ENCODE data around the gene SPATA2. TPM values are rescaled to one million over a fixed set of nuclear protein-coding genes. Genes with fewer than 3 reads are reported as not detected.

The SPATA2 gene
- polyA plus RNA-seq, 1 donor = 14.4 TPM

DNA sequence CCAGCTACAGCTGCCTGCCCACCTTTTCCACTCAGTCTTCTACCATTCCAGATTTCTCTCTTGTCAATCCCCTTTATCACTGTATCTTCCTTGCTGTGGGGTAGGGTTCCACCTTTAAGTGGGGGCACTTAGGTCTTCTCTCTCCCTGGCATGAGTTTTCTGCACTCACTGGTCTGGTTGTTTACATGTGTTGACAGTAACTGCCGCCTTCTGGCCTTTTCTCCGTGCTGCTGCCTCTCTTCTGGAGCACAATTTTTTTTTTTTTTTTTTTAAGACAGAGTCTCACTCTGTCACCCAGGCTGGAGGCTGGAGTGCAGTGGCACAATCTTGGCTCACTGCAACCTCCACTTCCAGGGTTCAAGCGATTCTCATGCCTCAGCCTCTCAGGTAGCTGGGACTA, 32.8 kb upstream of the SPATA2 start:
- Histone ChIP-seq H3K4me3 (ENCODE audit: low read length) (no peak overlapping the region), H3K27ac (ENCODE audit: low read length) (no peak overlapping the region), H3K27me3 (ENCODE audit: control insufficient read depth, insufficient read depth, low read length) (no peaks in the 10 kb centered on the region), H3K9me3 (ENCODE audit: control insufficient read depth, low read depth, low read length) (no peaks in the 10 kb centered on the region), H3K36me3 (ENCODE audit: control insufficient read depth, insufficient read depth, low read length) (peaks cover 82% of the 10 kb centered on the region), H3K4me1 (ENCODE audit: control insufficient read depth, insufficient read depth, low read length) (peaks cover 10% of the 10 kb centered on the region)
- DNase-seq = no peak
- WGBS (ENCODE audit: insufficient coverage, low lambda C conversion rate) = no CpG with 5 or more reads among the region's 3 CpGs

DNA sequence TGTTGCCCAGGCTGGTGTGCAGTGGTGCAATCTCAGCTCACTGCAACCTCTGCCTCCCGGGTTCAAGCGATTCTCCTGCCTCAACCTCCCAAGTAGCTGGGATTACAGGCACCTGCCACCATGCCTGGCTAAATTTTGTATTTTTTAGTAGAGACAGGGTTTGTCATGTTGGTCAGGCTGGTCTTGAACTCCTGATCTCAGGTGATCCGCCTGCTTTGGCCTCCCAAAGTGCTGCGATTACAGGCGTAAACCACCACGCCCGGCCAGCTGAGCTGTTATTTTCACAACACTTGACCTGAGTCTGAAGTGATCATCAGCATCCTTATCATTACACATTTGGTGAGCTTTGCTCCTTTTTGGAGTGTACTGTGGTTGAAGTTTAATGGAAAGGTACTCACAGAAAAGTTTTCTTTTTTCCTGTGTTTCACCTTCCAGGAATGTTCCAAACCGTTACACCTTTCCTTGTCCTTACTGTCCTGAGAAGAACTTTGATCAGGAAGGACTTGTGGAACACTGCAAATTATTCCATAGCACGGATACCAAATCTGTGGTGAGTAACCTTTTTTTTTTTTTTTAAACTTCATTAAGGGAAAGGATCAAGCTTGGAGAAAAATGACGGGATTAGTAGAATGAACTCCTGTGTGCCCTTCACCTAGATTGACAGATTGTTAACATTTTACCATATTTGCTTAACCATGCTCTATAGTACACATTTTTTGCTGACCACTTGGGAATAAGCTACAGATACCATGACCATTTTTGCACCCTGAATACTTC, 30.6 kb upstream of the SPATA2 start:
- H3K27me3 ChIP-seq (ENCODE audit: control insufficient read depth, insufficient read depth, low read length) = no peaks in the 10 kb centered on the region
- H3K36me3 ChIP-seq (ENCODE audit: control insufficient read depth, insufficient read depth, low read length) = peaks cover 81% of the 10 kb centered on the region
- peaks cover 10% of the 10 kb centered on the region for H3K4me1 ChIP-seq (ENCODE audit: control insufficient read depth, insufficient read depth, low read length)
- H3K4me3 ChIP-seq (ENCODE audit: low read length) = no peak overlapping the region
- peak; percentile 63 to 75 for DNase-seq
- WGBS (ENCODE audit: insufficient coverage, low lambda C conversion rate) = 54% methylated on average over 2 of the region's 10 CpGs
- H3K27ac ChIP-seq (ENCODE audit: low read length) = peak overlapping the region; percentile 53
- H3K9me3 ChIP-seq (ENCODE audit: control insufficient read depth, low read depth, low read length) = no peaks in the 10 kb centered on the region

DNA sequence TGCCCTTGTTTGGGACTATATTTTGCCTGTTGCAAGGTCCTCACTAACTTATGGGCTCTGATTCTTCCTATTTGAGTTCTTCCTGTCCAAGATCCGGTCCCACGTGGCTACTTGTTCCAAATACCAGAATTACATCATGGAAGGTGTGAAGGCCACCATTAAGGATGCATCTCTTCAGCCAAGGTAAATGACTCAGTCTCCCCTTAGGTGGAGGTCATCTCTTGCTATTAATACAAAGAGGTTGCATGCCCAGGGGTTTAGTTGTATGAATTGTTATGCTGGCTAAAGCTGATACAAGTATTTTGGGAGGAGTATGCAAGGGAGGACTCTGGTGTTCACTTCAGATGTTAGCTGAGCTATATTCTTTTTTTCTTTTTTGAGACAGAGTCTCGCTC, 30.0 kb upstream of the SPATA2 start:
- peaks cover 76% of the 10 kb centered on the region for H3K36me3 ChIP-seq (ENCODE audit: control insufficient read depth, insufficient read depth, low read length)

DNA sequence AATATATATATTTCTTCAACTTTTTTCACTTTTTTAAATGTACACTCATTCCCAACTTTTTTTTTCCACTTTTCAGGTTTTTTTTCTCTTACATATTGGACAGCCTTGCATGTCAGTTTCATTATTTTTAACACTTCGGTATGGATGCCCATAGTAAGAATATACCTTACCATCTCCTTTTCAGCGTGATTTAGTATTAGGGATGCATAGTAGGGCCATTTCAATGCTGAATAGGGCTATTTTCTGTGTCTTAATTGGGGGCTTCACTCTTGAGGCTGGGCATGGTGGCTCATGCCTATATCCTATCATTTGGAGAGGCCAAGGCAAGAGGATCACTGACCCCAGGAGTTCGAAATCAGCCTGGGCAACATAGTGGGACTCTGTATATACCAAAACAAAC, 27.6 kb upstream of the SPATA2 start:
- Histone ChIP-seq H3K9me3 (ENCODE audit: control insufficient read depth, low read depth, low read length) (no peaks in the 10 kb centered on the region), H3K27me3 (ENCODE audit: control insufficient read depth, insufficient read depth, low read length) (no peaks in the 10 kb centered on the region), H3K36me3 (ENCODE audit: control insufficient read depth, insufficient read depth, low read length) (peaks cover 70% of the 10 kb centered on the region), H3K27ac (ENCODE audit: low read length) (no peak overlapping the region), H3K4me1 (ENCODE audit: control insufficient read depth, insufficient read depth, low read length) (peaks cover 14% of the 10 kb centered on the region), H3K4me3 (ENCODE audit: low read length) (no peak overlapping the region)
- no peak for DNase-seq
- 89% methylated on average over 1 of the region's 3 CpGs for WGBS (ENCODE audit: insufficient coverage, low lambda C conversion rate)

More for the DNA sequence above, 30.0 kb upstream of the SPATA2 start:
- H3K27ac ChIP-seq (ENCODE audit: low read length) = peak overlapping the region; percentile 53
- no CpG with 5 or more reads among the region's 3 CpGs for WGBS (ENCODE audit: insufficient coverage, low lambda C conversion rate)
- DNase-seq = no peak
- no peak overlapping the region for H3K4me3 ChIP-seq (ENCODE audit: low read length)
- no peaks in the 10 kb centered on the region for H3K9me3 ChIP-seq (ENCODE audit: control insufficient read depth, low read depth, low read length)
- peaks cover 10% of the 10 kb centered on the region for H3K4me1 ChIP-seq (ENCODE audit: control insufficient read depth, insufficient read depth, low read length)
- H3K27me3 ChIP-seq (ENCODE audit: control insufficient read depth, insufficient read depth, low read length) = no peaks in the 10 kb centered on the region

DNA sequence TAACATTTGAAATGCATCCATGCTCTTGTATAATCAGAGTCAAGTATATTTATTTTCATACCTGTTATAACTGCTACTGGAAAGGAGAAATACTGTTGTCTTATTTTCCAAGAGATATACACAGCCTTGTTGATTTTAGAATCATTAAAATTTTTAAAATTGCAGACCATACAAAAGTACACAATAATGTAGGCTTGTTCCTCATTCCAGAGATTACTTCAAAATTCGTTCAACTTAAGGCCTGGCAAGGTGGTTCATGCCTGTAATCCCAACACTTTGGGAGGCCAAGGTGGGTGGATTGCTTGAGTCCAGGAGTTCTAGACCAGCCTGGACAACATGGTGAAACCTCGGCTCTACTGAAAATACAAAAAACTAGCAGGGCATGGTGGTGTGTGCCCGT, 27.0 kb upstream of the SPATA2 start:
- peaks cover 66% of the 10 kb centered on the region for H3K36me3 ChIP-seq (ENCODE audit: control insufficient read depth, insufficient read depth, low read length)
- no peaks in the 10 kb centered on the region for H3K9me3 ChIP-seq (ENCODE audit: control insufficient read depth, low read depth, low read length)
- H3K4me1 ChIP-seq (ENCODE audit: control insufficient read depth, insufficient read depth, low read length) = peaks cover 14% of the 10 kb centered on the region
- H3K27me3 ChIP-seq (ENCODE audit: control insufficient read depth, insufficient read depth, low read length) = no peaks in the 10 kb centered on the region
- WGBS (ENCODE audit: insufficient coverage, low lambda C conversion rate) = no CpG with 5 or more reads among the region's 3 CpGs
- no peak for DNase-seq
- no peak overlapping the region for H3K27ac ChIP-seq (ENCODE audit: low read length)
- H3K4me3 ChIP-seq (ENCODE audit: low read length) = no peak overlapping the region

DNA sequence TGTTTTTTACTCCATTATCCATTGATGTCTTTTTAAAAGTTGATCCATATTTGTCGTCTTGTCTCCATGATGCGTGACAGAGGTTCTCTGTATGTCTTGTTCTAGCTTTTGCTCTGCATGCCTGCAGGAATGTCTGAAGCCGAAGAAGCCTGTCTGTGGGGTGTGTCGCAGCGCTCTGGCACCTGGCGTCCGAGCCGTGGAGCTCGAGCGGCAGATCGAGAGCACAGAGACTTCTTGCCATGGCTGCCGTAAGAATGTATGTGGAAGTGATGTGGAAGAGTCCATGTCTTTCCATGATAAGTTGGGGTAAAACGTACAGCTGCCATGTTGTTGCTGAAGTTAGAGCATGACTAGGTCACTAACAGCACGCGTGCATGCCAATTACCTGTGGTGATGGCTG, 26.1 kb upstream of the SPATA2 start:
- H3K9me3 ChIP-seq (ENCODE audit: control insufficient read depth, low read depth, low read length) = no peaks in the 10 kb centered on the region
- H3K4me3 ChIP-seq (ENCODE audit: low read length) = no peak overlapping the region
- no CpG with 5 or more reads among the region's 15 CpGs for WGBS (ENCODE audit: insufficient coverage, low lambda C conversion rate)
- no peaks in the 10 kb centered on the region for H3K27me3 ChIP-seq (ENCODE audit: control insufficient read depth, insufficient read depth, low read length)
- H3K4me1 ChIP-seq (ENCODE audit: control insufficient read depth, insufficient read depth, low read length) = peaks cover 14% of the 10 kb centered on the region
- no peak overlapping the region for H3K27ac ChIP-seq (ENCODE audit: low read length)
- H3K36me3 ChIP-seq (ENCODE audit: control insufficient read depth, insufficient read depth, low read length) = peaks cover 59% of the 10 kb centered on the region
- no peak for DNase-seq

DNA sequence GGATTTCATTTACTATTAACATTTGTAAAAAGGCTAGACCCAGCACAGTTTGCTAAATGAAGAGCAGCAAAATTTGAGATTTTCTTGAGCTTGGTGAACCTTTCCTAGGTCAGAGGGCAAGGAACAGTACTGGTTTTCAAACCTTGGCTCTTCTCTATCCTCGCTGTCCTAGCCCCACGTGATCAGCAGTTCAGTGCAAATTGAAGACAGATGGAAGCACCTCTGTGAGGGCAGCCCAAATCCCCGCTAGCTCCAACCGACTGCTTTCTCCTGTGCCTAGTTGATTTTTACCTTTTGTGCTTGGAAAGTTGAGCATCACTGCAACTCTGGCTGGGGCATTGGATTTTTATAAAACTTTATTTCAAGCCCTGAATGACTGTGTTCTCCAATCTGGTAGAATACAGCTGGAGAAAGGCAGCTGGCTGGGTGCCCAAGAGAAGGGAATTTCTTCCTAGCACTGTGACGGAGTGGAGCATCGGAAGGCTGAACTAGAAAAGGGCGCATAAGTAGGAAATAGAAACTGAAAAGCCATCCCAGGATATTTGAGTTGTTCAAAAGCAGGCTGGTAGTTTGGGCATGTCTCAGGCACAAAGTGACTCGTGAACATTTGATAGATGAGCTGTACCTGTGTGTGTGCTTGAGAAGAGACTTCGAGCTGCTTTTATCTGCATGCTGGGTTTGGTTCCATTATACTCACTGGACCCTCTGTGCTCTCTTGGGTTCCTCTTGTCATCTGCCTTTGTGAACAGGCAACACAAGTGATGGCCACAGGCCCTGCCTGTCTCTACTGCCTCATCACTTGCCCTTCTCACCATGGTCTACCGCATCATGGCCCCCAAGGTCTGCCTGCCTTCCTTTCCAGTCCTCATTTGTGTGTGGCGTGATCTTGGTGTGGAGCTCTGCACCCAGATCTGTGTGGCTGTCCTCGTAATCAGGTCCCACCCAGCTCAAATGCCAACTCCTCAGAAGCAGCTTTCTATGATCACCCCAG, 23.1 kb upstream of the SPATA2 start:
- peak overlapping the region; percentile 94 for H3K4me3 ChIP-seq (ENCODE audit: low read length)
- peak in 1 of 2 donors; percentile 35 for DNase-seq
- peaks cover 17% of the 10 kb centered on the region for H3K4me1 ChIP-seq (ENCODE audit: control insufficient read depth, insufficient read depth, low read length)
- H3K9me3 ChIP-seq (ENCODE audit: control insufficient read depth, low read depth, low read length) = no peaks in the 10 kb centered on the region
- peak overlapping the region; percentile 94 for H3K27ac ChIP-seq (ENCODE audit: low read length)
- WGBS (ENCODE audit: insufficient coverage, low lambda C conversion rate) = 0% methylated on average over 2 of the region's 12 CpGs
- peaks cover 38% of the 10 kb centered on the region for H3K36me3 ChIP-seq (ENCODE audit: control insufficient read depth, insufficient read depth, low read length)
- H3K27me3 ChIP-seq (ENCODE audit: control insufficient read depth, insufficient read depth, low read length) = no peaks in the 10 kb centered on the region

DNA sequence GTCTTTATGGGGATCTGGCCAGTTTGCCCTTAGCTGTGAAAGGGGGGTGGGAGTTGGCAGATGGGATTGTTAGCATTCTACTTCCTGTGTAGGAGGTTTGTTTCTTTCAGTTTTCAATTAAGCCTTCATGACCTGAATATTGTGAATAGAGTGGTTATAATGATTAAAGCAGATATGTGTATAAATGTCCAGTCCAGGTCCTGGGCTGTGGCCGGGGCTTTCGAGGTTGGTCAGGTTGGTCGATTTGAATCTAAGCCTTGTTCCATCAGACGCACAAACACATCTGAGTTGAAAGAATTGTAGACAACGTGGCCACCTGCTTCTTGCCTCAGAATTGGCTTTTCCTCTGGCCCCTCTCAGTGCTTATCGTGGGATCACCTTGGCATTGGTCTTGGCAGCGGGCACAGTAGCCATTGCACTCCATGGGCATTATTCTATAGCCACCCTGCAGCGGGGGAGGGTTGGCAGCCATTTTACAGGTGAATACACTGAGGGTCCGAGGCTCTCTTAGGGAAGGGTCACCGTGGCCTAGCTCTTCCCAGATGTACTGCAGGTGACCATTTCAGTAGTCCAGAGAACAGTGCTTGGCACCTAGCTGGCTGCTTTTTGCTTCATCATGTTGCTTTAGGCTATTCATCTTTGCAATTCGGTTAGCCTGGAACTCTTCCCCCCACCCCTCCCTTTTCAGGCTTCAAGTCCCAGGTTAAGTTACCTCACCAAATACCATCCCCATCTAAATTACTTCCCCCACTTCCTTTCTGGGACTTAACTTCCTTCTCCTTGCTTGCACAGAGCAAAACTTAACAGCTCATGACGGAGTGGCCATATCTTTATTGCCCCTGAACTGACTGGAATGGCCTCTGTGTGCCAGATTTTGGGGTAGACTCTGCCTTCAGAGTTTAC, 21.9 kb upstream of the SPATA2 start:
- no peaks in the 10 kb centered on the region for H3K27me3 ChIP-seq (ENCODE audit: control insufficient read depth, insufficient read depth, low read length)
- peaks cover 17% of the 10 kb centered on the region for H3K4me1 ChIP-seq (ENCODE audit: control insufficient read depth, insufficient read depth, low read length)
- DNase-seq = peak; percentile 66 to 85
- peak overlapping the region; percentile 94 for H3K27ac ChIP-seq (ENCODE audit: low read length)
- H3K9me3 ChIP-seq (ENCODE audit: control insufficient read depth, low read depth, low read length) = no peaks in the 10 kb centered on the region
- peak overlapping the region; percentile 94 for H3K4me3 ChIP-seq (ENCODE audit: low read length)
- WGBS (ENCODE audit: insufficient coverage, low lambda C conversion rate) = no CpG with 5 or more reads among the region's 12 CpGs
- peaks cover 28% of the 10 kb centered on the region for H3K36me3 ChIP-seq (ENCODE audit: control insufficient read depth, insufficient read depth, low read length)

DNA sequence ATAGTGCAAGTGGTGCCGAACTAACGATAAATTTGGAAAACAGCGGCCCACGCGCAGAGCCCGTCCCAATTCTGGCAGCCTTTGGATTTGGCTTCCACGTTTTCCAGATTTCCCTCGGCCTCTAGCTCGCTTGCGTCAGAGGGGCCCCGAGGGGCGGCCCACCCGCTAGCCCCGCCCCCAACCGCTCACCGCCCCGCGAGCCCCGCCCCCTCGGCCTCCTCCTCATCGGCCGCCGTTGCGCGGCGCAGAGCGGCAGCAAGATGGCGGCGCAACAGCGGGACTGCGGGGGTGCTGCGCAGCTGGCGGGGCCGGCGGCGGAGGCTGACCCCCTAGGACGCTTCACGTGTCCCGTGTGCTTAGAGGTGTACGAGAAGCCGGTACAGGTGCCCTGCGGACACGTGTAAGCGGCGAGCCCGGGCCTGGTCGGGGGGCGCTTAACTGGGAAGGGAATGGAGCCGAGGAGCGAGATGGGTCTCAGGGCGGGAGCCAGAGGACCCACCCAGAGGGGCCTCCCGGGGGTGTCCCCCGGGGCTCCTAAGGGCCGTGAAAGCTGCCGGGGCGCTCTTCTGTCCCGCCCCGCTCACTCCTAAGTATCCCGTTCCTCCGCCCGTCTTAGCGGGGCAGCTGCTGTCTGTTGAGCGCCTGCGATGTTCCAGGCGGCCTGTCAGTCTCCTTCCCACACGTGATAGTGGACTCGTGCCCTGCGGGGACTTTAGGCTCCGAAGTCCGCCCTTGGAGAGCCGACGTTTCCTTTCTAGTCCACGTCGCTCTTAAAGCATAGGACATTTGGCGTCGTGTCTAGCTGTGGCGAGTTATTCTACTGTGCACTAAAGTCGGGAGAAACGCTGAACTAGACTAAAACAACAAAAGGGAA, 21.1 kb upstream of the SPATA2 start, which contains the start of gene RNF114:
RNF114 (plus strand) TSS at position 245 of the 874 bp plus-strand sequence; CDS start at position 261, 16 bp downstream.
- Histone ChIP-seq H3K27ac (ENCODE audit: low read length) (peak within 1 kb of the TSS; percentile 94), H3K4me3 (ENCODE audit: low read length) (peak within 1 kb of the TSS; percentile 94), H3K9me3 (ENCODE audit: control insufficient read depth, low read depth, low read length) (no peaks in the 10 kb centered on the region), H3K4me1 (ENCODE audit: control insufficient read depth, insufficient read depth, low read length) (peaks cover 17% of the 10 kb centered on the region), H3K36me3 (ENCODE audit: control insufficient read depth, insufficient read depth, low read length) (peaks cover 20% of the 10 kb centered on the region), H3K27me3 (ENCODE audit: control insufficient read depth, insufficient read depth, low read length) (no peaks in the 10 kb centered on the region)
- DNase-seq = peak; percentile 82 to 87
- WGBS (ENCODE audit: insufficient coverage, low lambda C conversion rate) = no CpG with 5 or more reads among the region's 79 CpGs

All from large intestine (tissue), 3 donors.